ENCODE results near the gene GAB2.
A peak's percentile ranks its signal among the peaks of the same experiment; 100 is the strongest.

The GAB2 gene

DNA sequence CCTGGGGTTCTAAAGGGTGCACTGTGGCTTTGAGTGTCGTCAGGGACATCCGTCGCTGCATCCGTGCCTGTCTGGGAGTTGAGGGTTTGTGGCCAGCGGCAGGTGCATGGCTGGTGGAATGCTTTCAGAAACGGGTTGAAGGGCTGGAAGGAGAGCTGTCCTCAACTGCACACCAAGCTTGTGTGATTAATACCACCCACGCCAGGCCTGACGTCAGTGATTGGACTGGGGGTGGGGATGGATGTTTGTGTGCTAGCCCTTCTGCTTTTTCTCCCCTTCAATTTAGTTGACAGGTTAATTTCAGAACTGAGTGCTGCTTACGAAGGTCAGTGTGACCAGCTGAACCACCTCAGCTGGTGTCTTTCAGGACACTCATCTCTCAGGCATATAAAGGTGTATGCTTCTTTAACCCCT, 3.2 kb upstream of the GAB2 start:
- H3K9me3 Mint-ChIP-seq, result no peaks in the 10 kb centered on the region
- no peaks in the 10 kb centered on the region for H3K27me3 Mint-ChIP-seq
- intact Hi-C loops (cut with micrococcal nuclease), result no loop called here
- H3K27ac Mint-ChIP-seq, result peak overlapping the region; percentile 88
- H3K4me3 Mint-ChIP-seq, result peak overlapping the region; percentile 25
- H3K4me1 Mint-ChIP-seq (ENCODE audit: low read depth), result peaks cover 74% of the 10 kb centered on the region
- H3K36me3 Mint-ChIP-seq (ENCODE audit: low read depth), result peaks cover 14% of the 10 kb centered on the region

DNA sequence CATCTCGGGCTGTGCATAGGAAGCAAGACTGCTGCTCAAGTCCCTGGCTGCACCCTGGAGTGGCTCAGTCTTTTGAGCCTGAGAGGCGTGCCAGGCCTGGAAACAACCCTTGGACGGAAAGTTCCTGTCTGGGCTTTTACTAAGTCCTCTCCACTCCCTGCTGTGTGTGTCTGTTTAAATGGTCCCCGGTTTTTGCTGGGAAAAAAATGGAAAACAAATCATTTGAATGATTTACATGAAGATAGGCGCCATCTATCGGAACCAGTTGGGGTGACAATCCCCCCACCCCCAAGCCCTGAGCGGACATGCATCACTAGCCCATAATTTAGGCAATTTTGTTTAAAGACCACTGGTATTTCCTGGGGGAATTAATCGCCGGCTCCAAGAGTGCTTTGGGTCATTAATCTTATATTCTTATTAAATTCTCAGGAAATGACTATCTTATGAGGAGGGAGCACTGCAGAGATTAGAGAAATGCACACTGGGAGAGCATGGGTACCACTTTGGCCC, 2.7 kb upstream of the GAB2 start:
- Mint-ChIP-seq H3K27ac (peak overlapping the region; percentile 88), H3K4me1 (ENCODE audit: low read depth) (peaks cover 73% of the 10 kb centered on the region), H3K36me3 (ENCODE audit: low read depth) (peaks cover 14% of the 10 kb centered on the region), H3K9me3 (no peaks in the 10 kb centered on the region), H3K27me3 (no peaks in the 10 kb centered on the region), H3K4me3 (peak overlapping the region; percentile 32)
- intact Hi-C loops (cut with micrococcal nuclease), result no loop called here

DNA sequence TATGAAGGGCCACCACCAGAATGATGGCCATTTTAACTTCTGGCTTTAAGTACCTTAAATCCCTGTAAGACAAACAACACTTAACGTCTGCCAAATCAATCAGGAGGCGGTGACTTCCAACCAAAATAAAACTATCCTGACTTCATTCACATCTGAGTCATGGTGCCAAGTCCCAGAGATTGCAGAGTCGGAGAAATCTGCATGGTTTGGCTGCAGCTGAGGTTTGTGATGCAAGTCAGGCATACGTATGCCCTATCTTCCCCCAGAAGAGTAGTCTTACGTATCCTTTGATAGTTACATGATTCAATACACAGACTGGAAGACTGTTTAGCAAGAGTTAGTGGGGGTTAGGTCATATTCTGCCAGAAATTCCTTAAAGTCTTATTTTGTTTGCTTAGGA, 1.7 kb upstream of the GAB2 start:
- Mint-ChIP-seq H3K27ac (peak overlapping the region; percentile 88), H3K4me1 (ENCODE audit: low read depth) (peaks cover 75% of the 10 kb centered on the region), H3K36me3 (ENCODE audit: low read depth) (peaks cover 14% of the 10 kb centered on the region), H3K27me3 (no peaks in the 10 kb centered on the region), H3K4me3 (peak overlapping the region; percentile 20), H3K9me3 (no peaks in the 10 kb centered on the region)
- intact Hi-C loops (cut with micrococcal nuclease), result loop anchor here (5.0 kb wide), 2 partner anchors 143 to 192 kb away; no protein-coding TSS in a partner anchor

DNA sequence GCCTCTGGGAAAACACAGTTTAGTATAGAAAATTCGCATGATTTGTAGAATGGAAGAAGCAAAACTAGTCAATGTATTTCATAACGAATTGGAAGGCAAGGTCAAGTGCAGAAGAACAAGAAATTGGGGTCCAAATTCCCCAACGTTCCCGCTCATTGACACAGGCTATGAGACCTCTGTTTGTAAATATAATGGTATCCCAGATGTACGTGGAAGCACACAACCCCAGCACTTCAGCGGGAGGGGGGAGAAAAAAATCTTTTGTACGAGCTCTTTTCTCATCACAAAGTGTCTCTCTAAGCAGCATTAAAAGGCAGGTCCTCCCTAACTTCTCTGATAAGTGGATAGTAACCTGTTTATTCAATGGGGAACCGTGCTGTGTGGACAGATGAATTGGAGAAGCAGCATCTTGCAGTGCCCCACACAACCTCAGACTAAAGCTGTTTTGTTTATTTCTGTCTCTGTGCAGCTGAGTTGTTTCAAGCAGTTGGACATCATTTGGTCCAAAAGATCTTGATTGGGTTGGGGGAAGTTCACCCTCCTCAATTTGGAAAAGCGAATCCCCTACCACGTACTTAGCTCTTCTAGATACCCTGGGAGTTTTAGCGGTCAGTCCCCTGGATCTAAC, 1.1 kb upstream of the GAB2 start:
- intact Hi-C loops (cut with micrococcal nuclease), result loop anchor here (5.0 kb wide), 2 partner anchors 144 to 191 kb away; no protein-coding TSS in a partner anchor
- H3K36me3 Mint-ChIP-seq (ENCODE audit: low read depth), result peaks cover 16% of the 10 kb centered on the region
- H3K4me3 Mint-ChIP-seq, result peak overlapping the region; percentile 78
- H3K9me3 Mint-ChIP-seq, result no peaks in the 10 kb centered on the region
- no peaks in the 10 kb centered on the region for H3K27me3 Mint-ChIP-seq
- peaks cover 71% of the 10 kb centered on the region for H3K4me1 Mint-ChIP-seq (ENCODE audit: low read depth)
- peak overlapping the region; percentile 88 for H3K27ac Mint-ChIP-seq

DNA sequence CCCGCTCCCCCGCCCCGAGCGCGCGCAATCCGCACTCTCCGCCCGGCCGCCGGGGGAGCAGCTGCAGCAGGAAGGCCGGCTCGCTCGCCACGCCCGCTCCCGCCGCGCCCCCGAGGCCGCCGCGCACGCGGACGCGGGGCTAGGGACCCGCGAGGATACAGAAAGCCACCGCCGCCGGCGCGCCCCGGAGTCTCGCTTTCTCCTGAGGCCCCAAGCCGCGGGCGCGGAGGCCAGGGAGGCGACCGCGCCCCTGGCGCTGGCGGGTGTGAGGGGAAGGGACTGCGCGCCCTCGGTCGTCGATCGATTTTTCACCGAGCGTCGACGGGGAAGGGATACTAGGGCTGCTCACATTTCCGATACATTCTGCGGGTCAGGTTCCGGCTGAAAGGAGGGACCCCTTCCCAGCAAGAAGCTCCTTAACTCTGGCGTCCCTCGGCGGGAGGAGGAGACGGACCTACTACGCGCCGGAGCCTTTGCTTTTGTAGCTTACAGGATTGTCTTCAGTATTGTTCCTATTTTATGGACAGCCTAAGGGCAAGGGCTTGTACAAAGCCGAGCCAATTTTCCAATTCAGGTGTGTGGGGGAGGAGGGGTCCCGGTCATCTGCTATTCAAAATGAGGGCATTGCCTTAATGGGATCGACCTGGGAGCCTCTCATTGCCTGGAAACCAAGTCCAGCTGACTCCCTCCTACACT, 416 bp upstream of the GAB2 start:
- peak overlapping the region; percentile 88 for H3K27ac Mint-ChIP-seq
- intact Hi-C loops (cut with micrococcal nuclease), result loop anchor here (2.0 to 5.0 kb wide), 3 partner anchors 67 to 191 kb away; no protein-coding TSS in a partner anchor
- no peaks in the 10 kb centered on the region for H3K9me3 Mint-ChIP-seq
- H3K27me3 Mint-ChIP-seq, result no peaks in the 10 kb centered on the region
- H3K4me3 Mint-ChIP-seq, result peak overlapping the region; percentile 78
- peaks cover 23% of the 10 kb centered on the region for H3K36me3 Mint-ChIP-seq (ENCODE audit: low read depth)
- peaks cover 71% of the 10 kb centered on the region for H3K4me1 Mint-ChIP-seq (ENCODE audit: low read depth)

DNA sequence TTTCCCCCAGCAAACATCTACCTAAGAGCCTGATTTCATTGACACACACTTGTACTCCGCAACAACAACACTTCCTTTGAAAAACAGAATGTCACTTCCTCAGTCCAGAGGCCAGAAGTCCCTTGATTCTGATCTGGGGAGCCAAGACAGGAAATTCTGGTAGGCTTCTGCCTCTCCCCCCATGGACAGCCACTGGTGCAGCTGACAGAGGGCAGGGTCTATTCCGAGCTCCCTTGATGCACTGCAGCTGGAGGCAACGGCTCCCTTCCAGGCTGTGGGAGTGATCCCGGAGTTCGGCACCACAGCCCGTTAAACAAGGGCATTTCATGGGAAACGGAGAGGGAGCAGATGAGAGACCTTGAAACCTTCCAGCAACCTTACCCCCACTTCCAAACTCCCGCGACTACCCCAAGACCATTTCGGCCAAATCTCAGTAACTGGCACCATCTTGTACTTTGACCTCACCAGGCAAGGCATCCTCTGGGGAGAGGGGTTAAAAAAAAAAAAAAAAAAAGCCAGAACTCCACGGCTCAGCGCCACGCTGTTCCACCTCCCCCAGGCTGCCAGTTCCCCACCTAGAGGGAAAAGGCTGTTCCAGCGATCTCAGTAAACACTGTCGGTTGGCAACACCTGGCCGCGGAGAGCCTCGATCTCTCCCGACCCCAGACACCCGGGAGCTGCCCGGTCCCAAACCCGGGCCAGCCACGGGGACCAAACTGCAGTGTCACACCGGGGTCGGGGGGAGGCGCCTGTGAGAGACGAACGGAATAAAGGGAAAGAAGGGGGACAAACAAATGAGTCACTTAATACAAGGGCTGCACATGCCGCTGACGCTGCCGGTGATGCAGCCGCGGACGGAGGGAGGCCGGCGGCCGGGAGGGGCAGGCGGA, 1.1 kb downstream of the GAB2 start:
- H3K4me1 Mint-ChIP-seq (ENCODE audit: low read depth), result peaks cover 66% of the 10 kb centered on the region
- peaks cover 30% of the 10 kb centered on the region for H3K36me3 Mint-ChIP-seq (ENCODE audit: low read depth)
- H3K9me3 Mint-ChIP-seq, result no peaks in the 10 kb centered on the region
- no peaks in the 10 kb centered on the region for H3K27me3 Mint-ChIP-seq
- H3K27ac Mint-ChIP-seq, result peak overlapping the region; percentile 97
- H3K4me3 Mint-ChIP-seq, result peak overlapping the region; percentile 97
- intact Hi-C loops (cut with micrococcal nuclease), result loop anchor here (2.0 to 5.0 kb wide), 3 partner anchors 66 to 189 kb away; no protein-coding TSS in a partner anchor

DNA sequence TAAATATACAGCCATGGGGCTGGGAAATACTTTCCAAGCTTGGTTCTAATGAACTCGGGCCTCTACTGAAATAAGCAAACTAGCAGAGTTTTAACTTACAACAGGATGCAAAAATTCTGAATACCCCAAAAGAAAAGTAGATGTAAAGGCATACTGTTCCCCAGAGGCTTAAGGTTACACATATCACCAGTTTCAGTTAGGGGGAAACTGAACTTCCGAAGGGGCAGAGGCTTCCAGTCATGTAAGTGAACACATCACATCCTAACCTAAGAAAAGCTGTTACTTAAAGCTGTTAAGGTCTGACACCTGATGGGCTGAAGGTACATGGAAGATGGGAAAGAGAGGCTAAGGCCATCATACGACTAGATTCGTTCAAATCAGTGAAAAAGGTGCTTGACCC, 2.3 kb downstream of the GAB2 start:
- Mint-ChIP-seq H3K36me3 (ENCODE audit: low read depth) (peaks cover 36% of the 10 kb centered on the region), H3K4me3 (peak overlapping the region; percentile 50), H3K27me3 (no peaks in the 10 kb centered on the region), H3K9me3 (no peaks in the 10 kb centered on the region), H3K27ac (peak overlapping the region; percentile 97), H3K4me1 (ENCODE audit: low read depth) (peaks cover 61% of the 10 kb centered on the region)
- intact Hi-C loops (cut with micrococcal nuclease), result loop anchor here (5.0 kb wide), 2 partner anchors 147 to 188 kb away; no protein-coding TSS in a partner anchor

DNA sequence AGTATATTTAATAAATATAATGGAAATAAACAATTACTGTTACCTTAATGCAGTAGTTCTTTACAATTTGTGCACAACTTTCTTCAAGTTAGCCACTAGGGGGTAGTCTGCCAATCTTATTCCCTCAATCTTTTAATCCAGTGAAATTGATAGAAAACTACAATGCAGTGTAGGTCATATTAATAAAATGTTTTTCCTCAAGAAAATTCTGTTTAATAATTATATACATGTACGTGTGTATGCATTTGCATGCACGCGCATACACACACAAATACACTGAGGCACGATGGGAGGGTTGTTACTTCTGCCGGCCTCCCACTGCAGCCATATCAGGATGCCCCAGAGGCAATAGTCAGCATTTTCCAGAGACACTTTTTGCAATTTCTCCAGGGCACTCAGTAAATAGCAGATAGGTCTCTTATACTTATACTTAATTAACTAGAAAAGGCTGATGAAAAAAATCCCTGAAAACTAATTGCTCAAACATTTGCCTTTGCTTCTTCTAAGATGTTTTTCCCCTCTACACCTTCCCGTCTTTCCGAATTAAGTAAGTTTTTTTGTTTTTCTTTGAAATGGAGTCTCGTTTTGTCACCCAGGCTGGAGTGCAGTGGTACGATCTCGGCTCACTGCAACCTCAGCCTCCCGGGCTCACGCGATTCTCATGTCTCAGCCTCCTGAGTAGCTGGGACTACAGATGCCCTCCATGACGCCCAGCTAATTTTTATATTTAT, 3.1 kb downstream of the GAB2 start:
- intact Hi-C loops (cut with micrococcal nuclease), result loop anchor here (5.0 kb wide), 2 partner anchors 148 to 187 kb away; no protein-coding TSS in a partner anchor
- H3K9me3 Mint-ChIP-seq, result no peaks in the 10 kb centered on the region
- peak overlapping the region; percentile 18 for H3K4me3 Mint-ChIP-seq
- peak overlapping the region; percentile 97 for H3K27ac Mint-ChIP-seq
- peaks cover 53% of the 10 kb centered on the region for H3K4me1 Mint-ChIP-seq (ENCODE audit: low read depth)
- peaks cover 45% of the 10 kb centered on the region for H3K36me3 Mint-ChIP-seq (ENCODE audit: low read depth)
- no peaks in the 10 kb centered on the region for H3K27me3 Mint-ChIP-seq

DNA sequence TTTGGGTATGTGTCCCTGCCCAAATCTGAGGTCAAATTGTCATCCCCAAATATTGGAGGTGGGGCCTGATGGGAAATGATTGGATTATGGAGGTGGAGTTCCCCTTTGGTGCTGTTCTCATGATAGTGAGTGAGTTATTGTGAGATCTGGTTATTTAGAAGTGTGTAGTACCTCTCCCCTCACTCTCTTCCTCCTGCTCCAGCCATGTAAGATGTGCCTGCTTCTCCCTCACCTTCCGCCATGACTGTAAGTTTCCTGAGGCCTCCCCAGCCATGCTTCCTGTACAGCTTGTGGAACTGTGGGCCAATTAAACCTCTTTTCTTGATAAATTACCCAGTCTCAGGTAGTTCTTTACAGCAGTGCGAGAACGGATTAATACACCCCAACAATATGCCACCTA, 9.0 kb downstream of the GAB2 start:
- Mint-ChIP-seq H3K36me3 (ENCODE audit: low read depth) (peaks cover 74% of the 10 kb centered on the region), H3K9me3 (peaks cover 22% of the 10 kb centered on the region), H3K4me3 (no peak overlapping the region), H3K27me3 (no peaks in the 10 kb centered on the region), H3K4me1 (ENCODE audit: low read depth) (peaks cover 62% of the 10 kb centered on the region), H3K27ac (peak overlapping the region; percentile 74)
- intact Hi-C loops (cut with micrococcal nuclease), result loop anchor here (5.0 kb wide), 1 partner anchor 36 kb away; no protein-coding TSS in a partner anchor

DNA sequence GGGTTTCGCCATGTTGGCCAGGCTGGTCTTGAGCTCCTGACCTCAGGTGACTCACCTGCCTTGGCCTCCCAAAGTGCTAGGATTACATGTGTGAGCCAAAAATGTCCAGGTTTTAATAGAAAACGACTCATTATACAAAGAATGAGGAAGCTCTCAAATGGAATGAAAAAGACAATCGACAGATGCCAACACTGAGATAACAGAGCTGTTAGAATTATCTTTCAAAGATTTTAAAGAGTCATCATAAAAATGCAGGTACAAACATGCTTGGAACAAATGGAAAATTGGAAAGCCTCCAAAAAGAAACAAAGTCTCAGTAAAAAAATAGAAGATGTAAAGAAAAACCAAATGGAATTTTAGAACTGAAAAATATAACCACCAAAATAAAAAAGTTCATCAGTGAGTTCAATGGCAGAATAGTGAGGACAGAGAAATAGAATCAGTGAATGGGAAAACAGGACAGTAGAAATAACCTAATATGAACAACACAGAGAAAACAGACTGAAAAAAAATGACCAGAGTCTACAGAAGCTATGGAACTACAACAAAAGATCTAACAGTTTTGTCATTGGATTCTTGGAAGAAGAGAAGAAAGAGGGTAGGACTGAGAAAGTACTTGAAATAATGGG, 10.9 kb downstream of the GAB2 start:
- intact Hi-C loops (cut with micrococcal nuclease), result loop anchor here (5.0 kb wide), 1 partner anchor 34 kb away; no protein-coding TSS in a partner anchor
- peaks cover 59% of the 10 kb centered on the region for H3K4me1 Mint-ChIP-seq (ENCODE audit: low read depth)
- H3K4me3 Mint-ChIP-seq, result no peak overlapping the region
- H3K27me3 Mint-ChIP-seq, result no peaks in the 10 kb centered on the region
- peaks cover 72% of the 10 kb centered on the region for H3K36me3 Mint-ChIP-seq (ENCODE audit: low read depth)
- peaks cover 22% of the 10 kb centered on the region for H3K9me3 Mint-ChIP-seq
- peak overlapping the region; percentile 74 for H3K27ac Mint-ChIP-seq

DNA sequence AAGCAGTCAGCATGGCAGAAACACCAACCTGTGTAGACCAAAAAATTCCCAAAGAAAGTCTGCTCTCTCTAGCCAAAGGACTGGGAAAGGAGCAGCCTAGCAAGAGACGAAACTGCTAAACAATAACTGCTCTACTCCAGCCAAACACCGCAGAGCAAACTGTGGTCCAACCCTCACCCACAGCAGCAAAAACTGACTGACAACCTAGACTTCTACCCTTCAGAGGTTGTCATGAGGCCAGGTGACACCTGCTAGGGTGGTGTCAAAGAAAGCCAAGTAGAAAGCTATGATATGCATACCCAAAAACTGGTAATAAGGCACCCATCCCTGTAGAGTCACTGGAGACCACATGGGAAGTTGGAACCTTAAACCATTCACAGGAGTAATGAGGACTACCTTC, 11.8 kb downstream of the GAB2 start:
- Mint-ChIP-seq H3K4me3 (no peak overlapping the region), H3K27me3 (no peaks in the 10 kb centered on the region), H3K36me3 (ENCODE audit: low read depth) (peaks cover 74% of the 10 kb centered on the region), H3K4me1 (ENCODE audit: low read depth) (peaks cover 60% of the 10 kb centered on the region), H3K9me3 (peaks cover 22% of the 10 kb centered on the region), H3K27ac (no peak overlapping the region)
- intact Hi-C loops (cut with micrococcal nuclease), result loop anchor here (5.0 kb wide), 1 partner anchor 34 kb away; no protein-coding TSS in a partner anchor

DNA sequence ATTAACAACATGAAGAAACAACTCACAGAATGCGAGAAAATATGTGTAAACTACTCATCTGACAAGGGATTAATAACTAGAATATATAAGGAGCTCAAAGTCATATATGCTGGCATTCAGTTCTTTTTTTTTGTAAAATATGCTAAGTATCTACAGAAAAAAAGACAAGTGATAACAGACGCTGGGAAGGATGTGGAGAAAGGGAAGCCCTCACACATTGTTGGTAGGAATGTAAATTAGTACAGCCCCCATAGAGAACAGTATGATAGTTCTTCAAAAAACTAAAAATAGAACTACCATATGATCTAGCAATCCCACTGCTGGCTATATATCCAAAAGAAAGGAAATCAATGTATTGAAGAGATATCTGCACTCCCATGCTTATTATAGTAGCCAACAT, 13.8 kb downstream of the GAB2 start:
- H3K4me3 Mint-ChIP-seq, result no peak overlapping the region
- intact Hi-C loops (cut with micrococcal nuclease), result no loop called here

More for the DNA sequence above, 13.8 kb downstream of the GAB2 start:
- Mint-ChIP-seq H3K36me3 (ENCODE audit: low read depth) (peaks cover 65% of the 10 kb centered on the region), H3K27me3 (no peaks in the 10 kb centered on the region), H3K4me1 (ENCODE audit: low read depth) (peaks cover 76% of the 10 kb centered on the region), H3K9me3 (peaks cover 19% of the 10 kb centered on the region), H3K27ac (peak overlapping the region; percentile 64)
